GM18505 (cell line): ENCODE data around the gene MB21D2.
"Not testable (repeated sequence)": the region's sequence is repeated elsewhere in the genome, so short reads cannot be mapped to it uniquely, and the experiment has no call there.

Experiments used
- ATAC-seq: cut with Tn5 transposase; IDR thresholded peaks from one replicate; pipeline ENCODE4 v1.9.1; 2021; ENCODE audit not compliant: unreplicated experiment
- POLR2A ChIP-seq: IDR thresholded peaks from 4 replicates; pipeline ENCODE4 v1.6.1; 2011; ENCODE audit warnings: borderline replicate concordance; ENCODE audit not compliant: insufficient read depth, insufficient read length; ENCODE audit errors: extremely low read depth

Gene MB21D2

DNA sequence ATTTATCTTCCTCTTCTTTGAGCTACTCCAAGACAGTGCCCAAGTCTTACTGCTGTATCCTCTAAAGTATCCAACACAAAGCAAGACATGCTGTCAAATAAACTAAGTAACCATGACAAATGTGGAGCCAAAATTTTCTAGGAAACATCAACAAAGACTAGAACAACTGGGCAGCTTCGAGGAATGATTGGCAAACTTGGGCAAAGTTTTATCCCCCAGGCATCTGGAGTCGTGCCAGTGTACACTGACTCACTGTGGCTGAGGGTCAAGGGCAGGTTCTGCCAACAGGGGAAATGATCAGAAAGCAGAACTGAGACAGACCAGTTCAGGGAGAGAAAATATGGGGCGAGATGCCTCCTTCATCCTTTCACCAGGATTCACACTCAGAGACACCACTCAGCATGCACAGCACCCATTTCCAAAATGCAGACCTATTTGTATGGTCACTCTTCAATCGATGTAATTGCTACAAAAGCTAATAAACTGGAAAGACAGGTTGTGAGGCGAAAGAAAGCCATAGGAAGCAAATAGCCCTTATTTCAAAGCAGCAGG is 65.8 kb downstream of the MB21D2 start:
- TF ChIP-seq POLR2A: no peak
- peak; percentile 67 for ATAC-seq

DNA sequence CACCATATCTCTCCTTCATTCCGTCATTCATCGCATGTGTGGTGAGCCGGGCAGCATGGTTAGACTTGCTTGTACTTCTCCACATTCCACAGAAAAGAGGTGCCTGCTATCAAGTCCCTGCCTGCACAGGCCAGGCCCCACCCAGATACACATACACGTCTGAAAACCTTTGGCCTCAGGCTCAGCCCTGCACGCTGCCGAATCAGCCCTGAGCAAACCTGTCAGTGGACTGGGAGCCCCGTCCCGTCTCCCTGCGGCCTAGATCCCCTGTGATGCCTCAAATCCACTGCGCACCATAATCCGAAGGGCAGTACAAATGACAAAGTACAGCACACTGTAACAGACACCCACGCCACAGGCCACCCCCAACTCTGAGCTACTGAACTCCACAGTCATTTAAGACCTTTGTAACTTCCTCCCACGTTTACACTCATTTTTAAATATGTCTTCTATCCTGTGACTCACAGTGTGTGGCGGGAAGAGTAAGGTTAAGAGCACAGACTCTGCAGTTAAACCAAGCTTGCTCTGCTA is 67.1 kb downstream of the MB21D2 start:
- no peak for TF ChIP-seq POLR2A
- ATAC-seq: peak; percentile 65

- not testable (repeated sequence) for ATAC-seq
These were observed 67.8 kb downstream of the MB21D2 start for GRCh38 chr3:192849821-192850220.

- no peak for ATAC-seq
- TF ChIP-seq POLR2A: no peak
These were observed 69.1 kb downstream of the MB21D2 start for GRCh38 chr3:192848371-192849233.

GRCh38 chr3:192847941-192848340 is 69.7 kb downstream of the MB21D2 start:
- ATAC-seq: no peak
- TF ChIP-seq POLR2A: no peak

GRCh38 chr3:192845526-192845855 is 72.2 kb downstream of the MB21D2 start:
- ATAC-seq: no peak
- TF ChIP-seq POLR2A: no peak

GRCh38 chr3:192844836-192845525 is 72.7 kb downstream of the MB21D2 start:
- TF ChIP-seq POLR2A: no peak
- no peak for ATAC-seq

GRCh38 chr3:192844486-192844765 is 73.2 kb downstream of the MB21D2 start:
- no peak for ATAC-seq
- no peak for TF ChIP-seq POLR2A

- TF ChIP-seq POLR2A: no peak
- ATAC-seq: no peak
These were observed 73.8 kb downstream of the MB21D2 start for GRCh38 chr3:192843723-192844485.

- no peak for TF ChIP-seq POLR2A
- ATAC-seq: no peak
These were observed 74.5 kb downstream of the MB21D2 start for GRCh38 chr3:192843119-192843518.

DNA sequence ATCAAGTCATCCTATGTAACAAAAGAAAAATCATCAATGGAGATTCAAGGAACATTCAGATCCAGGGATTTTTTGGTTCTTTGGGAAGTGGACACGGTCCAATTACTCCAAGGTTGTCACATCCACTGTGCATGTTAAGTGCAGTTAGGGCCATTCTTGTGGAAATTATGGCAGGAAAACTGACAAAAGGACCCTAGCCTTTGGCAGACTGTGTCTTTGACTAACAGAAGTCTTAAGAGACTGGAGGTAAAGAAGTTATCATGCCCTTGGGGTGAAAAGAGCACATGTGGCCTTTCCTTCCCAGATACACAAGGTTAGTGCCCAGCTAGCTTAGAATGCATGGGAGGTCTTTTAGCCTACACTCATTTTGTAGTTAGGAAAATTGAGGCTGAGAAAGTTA is 74.9 kb downstream of the MB21D2 start:
- TF ChIP-seq POLR2A: no peak
- no peak for ATAC-seq

DNA sequence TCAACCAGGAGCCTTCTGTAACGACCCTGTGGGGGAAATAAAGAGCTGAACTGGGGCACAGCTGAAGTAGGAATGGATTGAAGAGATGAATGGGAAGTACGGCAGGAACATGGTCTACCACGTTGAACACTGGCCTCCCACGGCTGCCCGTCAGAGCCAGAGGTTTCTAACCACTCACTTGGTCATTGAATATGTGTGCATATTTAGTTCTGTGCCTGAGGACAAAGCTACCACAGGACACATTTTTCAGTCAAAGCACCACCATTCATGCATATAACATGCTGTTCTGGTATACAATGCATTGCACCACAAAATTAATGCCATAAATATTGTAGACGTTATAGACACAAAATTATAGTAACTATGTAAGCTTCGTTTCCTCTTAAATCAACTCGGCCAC is 75.5 kb downstream of the MB21D2 start:
- TF ChIP-seq POLR2A: no peak

DNA sequence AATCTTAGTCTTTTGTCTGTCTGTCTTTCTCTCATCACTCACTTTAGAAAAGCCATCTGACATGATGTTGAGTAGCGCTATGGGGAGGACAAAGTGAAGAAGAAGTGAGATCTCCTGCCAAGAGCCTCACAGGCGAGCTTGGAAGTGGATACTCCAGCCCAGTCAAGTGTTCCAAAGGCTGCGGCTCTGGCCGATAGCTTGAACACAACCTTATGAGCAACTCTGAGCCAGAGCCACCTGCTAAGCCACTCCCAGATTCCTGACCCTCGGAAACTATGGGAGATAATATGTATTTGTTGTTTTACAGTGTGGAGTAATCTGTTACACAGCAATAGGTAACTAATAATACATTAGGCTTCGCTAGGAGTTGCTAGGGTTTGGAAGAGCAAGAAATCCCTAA is 76.2 kb downstream of the MB21D2 start:
- no peak for ATAC-seq
- TF ChIP-seq POLR2A: no peak

More for the DNA sequence above, 75.5 kb downstream of the MB21D2 start:
- ATAC-seq: no peak
